NCI-H2029 (cell line): ENCODE measurements around the gene VPS25.
"Not testable (repeated sequence)": the region's sequence is repeated elsewhere in the genome, so short reads cannot be mapped to it uniquely, and the experiment has no call there.

ENCODE experiments used
- DNase-seq: peaks from one replicate; lab custom pipeline; 2025; lab: John Stamatoyannopoulos, UW

The VPS25 gene

GRCh38 chr17:42768006-42768405, 5.2 kb upstream of the VPS25 start:
- DNase-seq = not testable (repeated sequence)

GRCh38 chr17:42769964-42770363, 3.3 kb upstream of the VPS25 start:
- not testable (repeated sequence) for DNase-seq

- DNase-seq = no peak
Observed at GRCh38 chr17:42772945-42773289, 332 bp upstream of the VPS25 start.

- no peak for DNase-seq
Observed at GRCh38 chr17:42774066-42774745, 957 bp downstream of the VPS25 start.

- no peak for DNase-seq
Observed at GRCh38 chr17:42775534-42776098, 2.4 kb downstream of the VPS25 start.

- no peak for DNase-seq
Observed at GRCh38 chr17:42778570-42778969, 5.3 kb downstream of the VPS25 start.

GRCh38 chr17:42779304-42779935, 6.2 kb downstream of the VPS25 start:
- DNase-seq = no peak

- no peak for DNase-seq
Observed at GRCh38 chr17:42779936-42780850, 6.9 kb downstream of the VPS25 start, which contains the start of gene WNK4. Gene WNK4 (plus strand): TSS chr17:42780610. CDS start chr17:42780699, 89 bp downstream.

- DNase-seq = no peak
Observed at GRCh38 chr17:42780851-42781638, 7.8 kb downstream of the VPS25 start.

- no peak for DNase-seq
Observed at GRCh38 chr17:42781639-42782165, 8.5 kb downstream of the VPS25 start.

- DNase-seq = no peak
Observed at GRCh38 chr17:42782166-42783061, 9.2 kb downstream of the VPS25 start.

- no peak for DNase-seq
Observed at GRCh38 chr17:42783062-42783790, 10.0 kb downstream of the VPS25 start.

GRCh38 chr17:42783791-42784138, 10.5 kb downstream of the VPS25 start:
- DNase-seq = no peak

GRCh38 chr17:42784409-42784808, 11.2 kb downstream of the VPS25 start:
- DNase-seq = no peak

GRCh38 chr17:42784811-42785592, 11.8 kb downstream of the VPS25 start:
- DNase-seq = no peak

- no peak for DNase-seq
Observed at GRCh38 chr17:42787266-42787665, 14.0 kb downstream of the VPS25 start.

- no peak for DNase-seq
Observed at GRCh38 chr17:42791948-42792347, 18.7 kb downstream of the VPS25 start.

- no peak for DNase-seq
Observed at GRCh38 chr17:42792545-42792944, 19.3 kb downstream of the VPS25 start.

- no peak for DNase-seq
Observed at GRCh38 chr17:42795061-42795460, 21.8 kb downstream of the VPS25 start.
